Activated naive CD4-positive, alpha-beta T cell treated with anti-CD3 and anti-CD28 coated beads, Interleukin-2, amount 50 U/mL, for 72 hours (primary cell): ENCODE results near the gene STRADA. TPM values are rescaled to one million over a fixed set of nuclear protein-coding genes. Genes with fewer than 3 reads are reported as not detected.

ENCODE experiments used
- ATAC-seq, 2 donors: fragments of 150-1000 bp; cut with Tn5 transposase; 2 replicates each; pipeline ENCODE4 v1.10.0; 2021; ENCODE audit warnings: mild to moderate bottlenecking in 2 of 2, moderate library complexity in 2 of 2
- DNase-seq, 2 donors: peaks; one replicate each; pipeline ENCODE4 v3.0.0; 2021 to 2022; ENCODE audit warnings: low spot score in 2 of 2
- H3K27ac Mint-ChIP-seq, 2 donors: one replicate each; pipeline ENCODE4 v1.8.0; 2022; ENCODE audit warnings: mild to moderate bottlenecking in 2 of 2, mixed read lengths in 2 of 2
- H3K36me3 Mint-ChIP-seq, 2 donors: one replicate each; pipeline ENCODE4 v1.8.0; 2022; ENCODE audit warnings: mixed read lengths in 2 of 2
- H3K9me3 Mint-ChIP-seq, 2 donors: one replicate each; pipeline ENCODE4 v1.8.0; 2022; ENCODE audit warnings: mixed read lengths in 2 of 2
- total RNA-seq, 2 donors: library from RNA; stranded (reverse); gene quantifications; one replicate each; pipeline ENCODE4 v1.2.3, GENCODE V29; 2022

STRADA gene
- 100 to 1,000 TPM in 1 of 2 donors, 10 to 100 TPM in 1; 68.3 to 112 TPM for total RNA-seq

DNA sequence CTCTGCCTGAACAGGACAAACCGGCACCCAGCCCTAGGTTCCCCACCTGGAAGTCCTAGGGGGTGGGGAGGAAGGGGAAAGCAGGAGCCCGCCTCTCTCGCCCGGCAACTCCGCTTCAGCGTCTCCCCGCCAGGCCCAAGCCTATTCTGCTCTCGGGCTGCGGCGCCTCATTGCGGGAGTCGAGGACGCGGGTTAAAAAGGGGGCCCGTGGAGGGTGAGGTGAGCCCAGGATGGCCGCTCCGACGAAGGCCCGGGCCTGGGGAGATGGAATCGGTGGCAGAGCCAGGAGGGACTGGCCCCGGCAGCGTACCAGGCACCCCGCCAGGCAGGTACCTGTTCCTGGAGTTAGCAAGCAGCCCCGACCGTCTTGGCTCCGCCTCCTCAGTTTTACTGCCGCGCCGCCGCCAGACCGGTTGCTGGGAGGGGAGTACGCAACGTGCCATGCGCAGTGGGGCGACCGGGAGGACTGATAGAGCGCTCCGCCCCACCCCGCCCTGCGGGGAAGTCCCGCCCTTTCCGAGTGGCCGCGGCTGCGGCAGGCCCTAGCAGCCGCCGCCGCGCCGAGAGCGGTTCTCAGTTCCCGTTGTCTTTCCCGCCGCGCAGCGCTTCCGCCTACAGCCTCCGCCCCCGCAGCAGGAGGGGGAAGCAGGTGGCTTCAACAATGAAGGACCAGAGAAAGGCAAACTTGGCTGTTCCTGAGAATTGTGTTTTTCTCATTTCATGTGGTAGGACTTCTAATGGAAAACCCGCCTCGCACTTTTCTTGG lies at the start of gene STRADA:
TSS of gene STRADA (minus strand) at position 392 of the 766 bp plus-strand sequence. CDS start 13,430 bp downstream, outside the sequence.
- Mint-ChIP-seq H3K36me3 (peaks cover 10 to 15% of the 10 kb centered on the region in 2 donors), H3K9me3 (no peaks in the 10 kb centered on the region), H3K27ac (peak within 1 kb of the TSS; percentile 91 to 99)
- peak; percentile 91 to 96 for ATAC-seq
- peak; percentile 98 to 99 for DNase-seq

- H3K9me3 Mint-ChIP-seq: no peaks in the 10 kb centered on the region
- DNase-seq (no peak), ATAC-seq (peak in 1 of 2 donors; percentile 22)
- H3K36me3 Mint-ChIP-seq: peaks cover 6 to 14% of the 10 kb centered on the region in 2 donors
- peak overlapping the region in 1 of 2 donors; percentile 46 for H3K27ac Mint-ChIP-seq
Observed at GRCh38 chr17:63790057-63790456, 48.5 kb upstream of the STRADA start.

- ATAC-seq: no peak
- no peaks in the 10 kb centered on the region for H3K9me3 Mint-ChIP-seq
- no peaks in the 10 kb centered on the region for H3K36me3 Mint-ChIP-seq
- H3K27ac Mint-ChIP-seq: no peak overlapping the region
- DNase-seq: no peak
Observed at GRCh38 chr17:63786971-63787711, 45.5 kb upstream of the STRADA start.

GRCh38 chr17:63786117-63786516 lies 44.5 kb upstream of the STRADA start:
- H3K9me3 Mint-ChIP-seq: no peaks in the 10 kb centered on the region
- no peak overlapping the region for H3K27ac Mint-ChIP-seq
- DNase-seq: no peak
- no peaks in the 10 kb centered on the region for H3K36me3 Mint-ChIP-seq
- ATAC-seq: no peak

GRCh38 chr17:63785556-63785955 lies 44.0 kb upstream of the STRADA start:
- Mint-ChIP-seq H3K27ac (no peak overlapping the region), H3K9me3 (no peaks in the 10 kb centered on the region), H3K36me3 (no peaks in the 10 kb centered on the region)
- DNase-seq (no peak), ATAC-seq (no peak)

DNA sequence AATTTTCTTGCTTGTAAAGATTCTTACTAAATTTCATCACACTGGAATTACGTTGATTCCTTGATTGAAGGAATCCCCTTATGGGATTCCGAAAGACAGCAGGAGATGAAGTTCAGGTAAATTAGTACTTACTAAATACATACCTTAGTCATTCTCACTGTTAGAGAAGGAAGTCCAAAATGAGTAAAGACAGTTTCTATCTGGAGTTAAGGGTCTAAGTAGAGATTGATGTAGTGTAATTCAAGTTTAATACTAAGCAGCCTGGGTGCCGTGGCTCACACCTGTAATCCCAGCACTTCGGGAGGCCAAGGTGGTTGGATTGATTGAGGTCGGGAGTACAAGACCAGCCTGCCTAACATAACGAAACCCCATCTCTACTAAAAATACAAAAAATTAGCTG lies 41.9 kb upstream of the STRADA start:
- no peak for DNase-seq
- peak overlapping the region; percentile 27 to 91 for H3K27ac Mint-ChIP-seq
- ATAC-seq: peak in 1 of 2 donors; percentile 83
- no peaks in the 10 kb centered on the region for H3K36me3 Mint-ChIP-seq
- no peaks in the 10 kb centered on the region for H3K9me3 Mint-ChIP-seq

- Mint-ChIP-seq H3K9me3 (no peaks in the 10 kb centered on the region), H3K36me3 (peaks cover 6% of the 10 kb centered on the region in 2 donors), H3K27ac (no peak overlapping the region)
- ATAC-seq (no peak), DNase-seq (no peak)
Observed at GRCh38 chr17:63780928-63781327, 39.3 kb upstream of the STRADA start.

- no peak for ATAC-seq
- Mint-ChIP-seq H3K9me3 (no peaks in the 10 kb centered on the region), H3K36me3 (peaks cover 6 to 8% of the 10 kb centered on the region in 2 donors), H3K27ac (peak overlapping the region; percentile 13 to 47)
- no peak for DNase-seq
Observed at GRCh38 chr17:63780507-63780906, 38.9 kb upstream of the STRADA start.

GRCh38 chr17:63775420-63775819 lies 33.8 kb upstream of the STRADA start:
- DNase-seq: no peak
- no peak for ATAC-seq
- peaks cover 33 to 40% of the 10 kb centered on the region in 2 donors for H3K36me3 Mint-ChIP-seq
- H3K27ac Mint-ChIP-seq: peak overlapping the region; percentile 98 to 99
- no peaks in the 10 kb centered on the region for H3K9me3 Mint-ChIP-seq

GRCh38 chr17:63774969-63775265 lies 33.3 kb upstream of the STRADA start:
- no peak for DNase-seq
- peaks cover 33 to 40% of the 10 kb centered on the region in 2 donors for H3K36me3 Mint-ChIP-seq

GRCh38 chr17:63774141-63774968 lies 32.8 kb upstream of the STRADA start, which contains the start of gene DDX42:
DDX42 (plus strand) TSS chr17:63774170; CDS start chr17:63787050, 12,880 bp downstream.
- H3K9me3 Mint-ChIP-seq: no peaks in the 10 kb centered on the region
- peak in 1 of 2 donors; percentile 1 for ATAC-seq
- peaks cover 33 to 40% of the 10 kb centered on the region in 2 donors for H3K36me3 Mint-ChIP-seq
- H3K27ac Mint-ChIP-seq: peak within 1 kb of the TSS; percentile 98 to 99
- no peak for DNase-seq

More at GRCh38 chr17:63774969-63775265, 33.3 kb upstream of the STRADA start:
- H3K9me3 Mint-ChIP-seq: no peaks in the 10 kb centered on the region
- H3K27ac Mint-ChIP-seq: peak overlapping the region; percentile 98 to 99
- no peak for ATAC-seq

GRCh38 chr17:63773272-63774140 lies 31.9 kb upstream of the STRADA start, which contains the start of gene CCDC47:
CCDC47 (minus strand) TSS chr17:63773597; CDS start chr17:63766175, 7,422 bp downstream.
- ATAC-seq: peak; percentile 89 to 91

DNA sequence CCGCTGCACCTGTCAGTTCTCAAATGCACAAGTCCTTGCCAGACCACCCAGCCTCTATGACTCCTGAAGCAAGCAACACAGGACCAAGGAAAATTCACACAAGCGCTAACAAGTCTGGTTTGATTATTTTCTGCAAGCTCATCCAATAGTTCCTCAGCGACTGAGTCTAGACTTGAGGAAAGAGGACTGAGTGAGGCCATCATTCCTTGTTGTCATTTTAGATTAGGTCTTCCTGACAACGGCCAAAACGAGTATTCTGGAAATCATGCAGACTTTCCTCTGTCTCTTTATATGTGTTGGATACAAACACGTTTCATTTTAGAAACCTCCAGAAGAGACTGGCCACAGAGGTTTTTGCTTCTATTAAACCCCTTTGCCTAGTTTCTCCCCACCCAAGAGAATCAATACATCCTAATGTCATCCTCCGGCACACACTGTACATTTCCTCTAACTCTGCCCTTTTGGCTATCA lies 31.2 kb upstream of the STRADA start:
- ATAC-seq (no peak), DNase-seq (no peak)
- Mint-ChIP-seq H3K9me3 (no peaks in the 10 kb centered on the region), H3K27ac (peak overlapping the region; percentile 98 to 99), H3K36me3 (peaks cover 33 to 40% of the 10 kb centered on the region in 2 donors)

More at GRCh38 chr17:63773272-63774140, 31.9 kb upstream of the STRADA start, which contains the start of gene CCDC47:
- Mint-ChIP-seq H3K27ac (peak within 1 kb of the TSS; percentile 98 to 99), H3K36me3 (peaks cover 33 to 40% of the 10 kb centered on the region in 2 donors), H3K9me3 (no peaks in the 10 kb centered on the region)
- peak; percentile 98 to 99 for DNase-seq

- Mint-ChIP-seq H3K27ac (no peak overlapping the region), H3K9me3 (no peaks in the 10 kb centered on the region), H3K36me3 (peaks cover 12 to 39% of the 10 kb centered on the region in 2 donors)
- ATAC-seq (no peak), DNase-seq (no peak)
Observed at GRCh38 chr17:63768433-63768832, 26.8 kb upstream of the STRADA start.

DNA sequence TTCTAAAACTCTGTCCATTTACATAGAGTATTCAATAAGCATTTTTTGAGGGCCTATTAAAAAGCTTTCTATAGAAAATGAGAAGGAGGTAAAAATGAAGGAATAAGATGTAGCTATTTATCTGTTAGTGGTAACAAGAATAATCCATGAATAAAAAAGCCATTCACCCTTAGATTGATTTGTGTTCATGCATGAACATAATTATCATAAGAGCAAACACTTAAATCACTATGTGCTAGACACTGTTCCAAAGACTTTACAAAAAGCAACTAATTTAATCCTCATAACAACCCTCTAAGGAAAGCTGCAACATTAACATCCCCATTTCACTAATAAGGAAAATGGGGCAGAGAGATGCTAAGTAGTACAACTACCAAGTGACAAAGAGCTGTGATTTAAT lies 25.2 kb upstream of the STRADA start:
- no peaks in the 10 kb centered on the region for H3K9me3 Mint-ChIP-seq
- peaks cover 0 to 28% of the 10 kb centered on the region in 2 donors for H3K36me3 Mint-ChIP-seq
- ATAC-seq (no peak), DNase-seq (no peak)
- peak overlapping the region; percentile 16 to 50 for H3K27ac Mint-ChIP-seq
